Esophagus mucosa (tissue), 1 donor: ENCODE results near the gene PITPNC1. TPM values are rescaled to one million over a fixed set of nuclear protein-coding genes. Genes with fewer than 3 reads are reported as not detected.
"Not testable (repeated sequence)": the region's sequence is repeated elsewhere in the genome, so short reads cannot be mapped to it uniquely, and the experiment has no call there.

Experiments
- ATAC-seq: fragments of 200-7000 bp; cut with Tn5 transposase; one replicate; pipeline ENCODE4 v1.9.1; 2020
- total RNA-seq: library from RNA; stranded (reverse); gene quantifications from one replicate; pipeline ENCODE4 v1.2.4, GENCODE V29; 2023
- donor health status: DM: yes; HTN: yes; CAD: no.

The PITPNC1 gene
- total RNA-seq, 1 donor from 2014 or later: 16.0 TPM

GRCh38 chr17:67467500-67468455 lies 90.7 kb downstream of the PITPNC1 start:
- no peak for ATAC-seq

- peak; percentile 48 for ATAC-seq
Measured at GRCh38 chr17:67469208-67469980, 92.3 kb downstream of the PITPNC1 start.

GRCh38 chr17:67470163-67470562 lies 93.1 kb downstream of the PITPNC1 start:
- no peak for ATAC-seq

- no peak for ATAC-seq
Measured at GRCh38 chr17:67471118-67471517, 94.0 kb downstream of the PITPNC1 start.

- peak; percentile 70 for ATAC-seq
Measured at GRCh38 chr17:67472606-67473005, 95.5 kb downstream of the PITPNC1 start.

- no peak for ATAC-seq
Measured at GRCh38 chr17:67474081-67474661, 97.1 kb downstream of the PITPNC1 start.

GRCh38 chr17:67475161-67475937 lies 98.3 kb downstream of the PITPNC1 start:
- peak; percentile 81 for ATAC-seq

- ATAC-seq: no peak
Measured at GRCh38 chr17:67476787-67477335, 99.8 kb downstream of the PITPNC1 start.

GRCh38 chr17:67477687-67478086 lies 100.6 kb downstream of the PITPNC1 start:
- ATAC-seq: peak; percentile 80

- no peak for ATAC-seq
Measured at GRCh38 chr17:67478401-67479041, 101.4 kb downstream of the PITPNC1 start.

- ATAC-seq: no peak
Measured at GRCh38 chr17:67479148-67479547, 102.1 kb downstream of the PITPNC1 start.

GRCh38 chr17:67480959-67481358 lies 103.9 kb downstream of the PITPNC1 start:
- ATAC-seq: not testable (repeated sequence)

GRCh38 chr17:67481808-67482207 lies 104.7 kb downstream of the PITPNC1 start:
- no peak for ATAC-seq

GRCh38 chr17:67482764-67483163 lies 105.7 kb downstream of the PITPNC1 start:
- ATAC-seq: no peak

GRCh38 chr17:67484261-67484660 lies 107.2 kb downstream of the PITPNC1 start:
- ATAC-seq: no peak

GRCh38 chr17:67485666-67486065 lies 108.6 kb downstream of the PITPNC1 start:
- ATAC-seq: no peak

- no peak for ATAC-seq
Measured at GRCh38 chr17:67487506-67487905, 110.4 kb downstream of the PITPNC1 start.

GRCh38 chr17:67488161-67488560 lies 111.1 kb downstream of the PITPNC1 start:
- no peak for ATAC-seq

GRCh38 chr17:67488768-67489167 lies 111.7 kb downstream of the PITPNC1 start:
- no peak for ATAC-seq

- ATAC-seq: no peak
Measured at GRCh38 chr17:67489273-67489672, 112.2 kb downstream of the PITPNC1 start.

- no peak for ATAC-seq
Measured at GRCh38 chr17:67490471-67490870, 113.4 kb downstream of the PITPNC1 start.
